HG02610 (cell line): ENCODE results near the gene ARMC9.
"Not testable (repeated sequence)": the region's sequence is repeated elsewhere in the genome, so short reads cannot be mapped to it uniquely, and the experiment has no call there.

Experiments used
- ATAC-seq: cut with Tn5 transposase; IDR thresholded peaks from one replicate; pipeline ENCODE4 v1.9.1; 2021; ENCODE audit warnings: mild to moderate bottlenecking, moderate library complexity; ENCODE audit not compliant: unreplicated experiment

The ARMC9 gene

DNA sequence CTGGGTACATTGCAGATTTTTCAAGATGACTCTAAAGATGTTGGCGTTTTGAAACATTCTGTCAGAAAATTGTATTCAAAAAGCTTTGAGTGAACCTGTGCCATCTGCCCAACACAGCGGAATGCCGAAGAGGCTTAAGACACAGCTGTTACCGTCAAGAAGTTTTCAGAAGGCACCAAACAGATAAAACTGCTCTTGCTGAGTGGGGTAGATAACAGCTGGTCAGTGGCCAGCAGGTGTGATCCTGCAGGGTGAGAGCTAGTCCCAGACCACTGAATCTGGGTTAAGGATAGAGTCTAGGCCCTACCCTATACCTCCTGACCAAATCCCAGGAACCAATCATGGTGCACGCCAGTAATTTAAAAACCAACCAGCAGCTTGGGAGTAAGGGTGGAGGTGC is 136.6 kb downstream of the ARMC9 start:
- ATAC-seq = no peak

DNA sequence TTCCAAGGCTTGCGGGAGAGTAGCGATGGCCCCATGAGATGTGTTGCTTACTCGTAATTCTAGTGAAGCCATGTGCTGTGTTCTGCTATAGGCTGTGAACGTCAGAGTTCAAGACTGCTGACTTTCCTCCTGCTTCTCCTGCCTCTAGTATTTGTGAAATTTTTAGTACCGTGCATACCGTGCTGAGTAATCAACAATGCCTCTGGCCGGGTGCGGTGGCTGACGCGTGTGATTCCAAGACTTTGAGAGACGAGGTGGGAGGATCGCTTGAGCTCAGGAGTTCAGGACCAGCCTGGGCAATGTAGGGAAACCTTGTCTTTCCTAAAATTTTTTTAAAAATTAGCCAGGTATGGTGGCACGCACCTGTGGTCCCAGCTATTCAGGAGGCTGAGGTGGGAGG is 137.2 kb downstream of the ARMC9 start:
- ATAC-seq = no peak

- no peak for ATAC-seq
Measured at GRCh38 chr2:231336236-231336635, 137.8 kb downstream of the ARMC9 start.

DNA sequence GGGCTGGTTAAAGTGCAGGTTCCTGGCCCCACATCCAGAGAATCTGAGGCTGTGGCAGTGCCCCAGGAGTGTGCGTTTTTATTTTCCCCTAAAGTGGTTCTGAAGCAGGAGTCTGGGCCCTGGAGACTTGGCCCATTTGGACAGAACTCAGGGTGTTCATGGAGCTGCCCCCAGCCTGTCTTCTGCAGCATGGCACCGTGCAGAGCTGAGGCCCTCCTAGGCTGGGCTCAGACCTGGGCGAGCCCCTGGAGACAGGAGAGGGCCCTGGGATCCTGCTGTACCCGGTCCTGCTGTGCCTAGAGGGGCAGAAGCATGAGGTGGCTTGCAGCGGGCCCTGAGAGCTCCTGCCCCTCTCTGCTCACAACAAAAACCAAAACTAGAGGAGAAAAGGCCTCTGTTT is 138.3 kb downstream of the ARMC9 start:
- no peak for ATAC-seq

GRCh38 chr2:231337807-231338759 is 139.7 kb downstream of the ARMC9 start:
- no peak for ATAC-seq

GRCh38 chr2:231339316-231339715 is 140.9 kb downstream of the ARMC9 start:
- no peak for ATAC-seq

GRCh38 chr2:231341100-231341499 is 142.7 kb downstream of the ARMC9 start:
- ATAC-seq = no peak

DNA sequence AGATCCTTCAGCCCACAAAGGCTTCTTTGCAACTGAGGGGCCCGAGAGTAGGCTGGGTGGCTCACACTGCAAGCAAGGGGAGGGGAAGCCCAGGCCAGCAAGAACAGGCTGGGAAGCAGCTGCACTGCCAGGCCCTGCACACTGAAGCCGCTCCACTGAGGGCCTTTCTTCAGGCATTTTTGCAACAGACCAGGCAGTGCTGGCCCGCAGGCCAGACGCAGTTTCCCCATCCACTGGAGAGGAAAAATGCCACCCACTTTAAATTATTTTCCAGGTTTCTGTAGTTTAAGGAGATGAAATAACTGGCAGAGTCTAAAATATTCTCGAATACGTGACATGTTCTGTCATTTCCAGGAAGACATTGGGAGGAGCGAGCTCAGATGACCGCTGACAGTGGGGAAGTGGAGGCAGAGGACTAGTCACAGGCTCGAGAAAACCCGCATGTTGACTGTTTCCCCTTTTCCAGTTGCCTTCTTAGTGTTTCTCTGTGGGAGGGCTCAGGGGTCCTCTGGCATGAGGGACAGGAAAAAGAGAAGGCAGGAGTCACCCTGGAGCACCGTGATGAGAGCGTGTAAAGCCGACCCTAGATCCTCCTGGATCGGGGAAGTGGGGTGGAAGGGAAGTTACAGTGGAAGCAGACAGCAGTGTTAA is 143.8 kb downstream of the ARMC9 start:
- no peak for ATAC-seq

DNA sequence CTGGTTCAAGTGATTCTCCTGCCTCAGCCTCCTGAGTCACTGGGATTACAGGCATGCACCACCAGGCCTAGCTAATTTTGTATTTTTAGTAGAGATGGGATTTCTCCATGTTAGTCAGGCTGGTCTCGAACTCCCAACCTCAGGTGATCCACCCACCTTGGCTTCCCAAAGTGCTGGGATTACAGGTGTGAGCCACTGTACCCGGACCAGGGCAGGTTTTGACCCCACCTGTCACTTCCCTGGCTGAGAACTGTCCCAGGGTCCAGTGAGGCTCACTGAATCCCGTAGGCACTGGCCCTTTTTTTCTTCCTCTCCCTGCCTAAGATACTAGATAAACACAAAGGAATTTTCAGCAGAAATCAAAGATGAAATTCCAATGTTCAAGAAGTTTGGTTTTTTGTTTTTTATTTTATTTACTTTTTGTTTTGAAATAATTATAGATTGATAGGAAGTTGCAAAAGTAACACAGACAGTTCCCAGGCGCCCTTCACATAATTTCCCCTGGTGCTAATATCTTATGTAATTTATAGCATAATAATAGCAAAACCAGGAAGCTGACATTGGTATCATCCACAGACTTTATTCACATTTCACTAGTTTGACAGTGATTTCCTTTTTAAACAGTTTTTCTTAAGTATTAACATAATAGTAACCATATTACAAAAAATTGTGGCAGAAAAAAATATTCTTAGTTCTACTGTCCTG is 144.7 kb downstream of the ARMC9 start:
- no peak for ATAC-seq

DNA sequence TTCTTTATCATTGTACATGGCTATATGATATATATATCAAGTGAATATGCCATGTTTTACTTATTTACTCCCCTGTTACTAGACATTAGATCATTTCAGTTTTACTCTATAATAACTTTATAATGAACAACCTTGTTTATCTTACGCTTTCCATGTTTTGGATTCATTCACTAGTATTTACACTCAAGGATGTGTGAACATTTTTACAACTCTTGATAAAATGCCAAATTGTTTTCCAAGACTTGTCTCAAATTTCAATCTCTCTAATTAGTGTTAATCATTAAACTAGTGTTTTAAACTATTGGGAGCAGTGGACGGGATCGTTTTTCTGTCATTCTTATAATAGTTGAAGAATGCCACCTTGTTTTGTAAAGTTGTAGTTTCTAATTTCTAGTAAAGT is 145.6 kb downstream of the ARMC9 start:
- ATAC-seq = no peak

DNA sequence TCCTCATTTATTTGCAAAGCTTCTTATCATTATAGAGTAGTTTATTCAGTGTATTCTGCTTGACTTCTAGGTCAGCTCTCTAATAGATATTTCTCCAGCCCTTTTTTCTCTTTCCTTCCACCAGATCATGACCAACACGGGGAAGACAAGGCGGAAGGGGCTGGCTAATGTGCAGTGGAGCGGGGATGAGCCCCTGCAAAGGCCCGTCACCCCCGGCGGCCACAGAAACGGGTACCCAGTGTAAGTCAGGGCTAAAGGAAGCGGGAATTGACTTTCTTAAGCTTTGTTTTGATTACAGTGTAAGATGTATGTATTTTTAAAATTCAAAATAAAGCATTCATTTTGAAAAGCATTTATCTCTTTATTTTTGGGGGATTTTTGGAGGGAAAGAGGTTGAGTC is 146.4 kb downstream of the ARMC9 start:
- ATAC-seq = no peak

DNA sequence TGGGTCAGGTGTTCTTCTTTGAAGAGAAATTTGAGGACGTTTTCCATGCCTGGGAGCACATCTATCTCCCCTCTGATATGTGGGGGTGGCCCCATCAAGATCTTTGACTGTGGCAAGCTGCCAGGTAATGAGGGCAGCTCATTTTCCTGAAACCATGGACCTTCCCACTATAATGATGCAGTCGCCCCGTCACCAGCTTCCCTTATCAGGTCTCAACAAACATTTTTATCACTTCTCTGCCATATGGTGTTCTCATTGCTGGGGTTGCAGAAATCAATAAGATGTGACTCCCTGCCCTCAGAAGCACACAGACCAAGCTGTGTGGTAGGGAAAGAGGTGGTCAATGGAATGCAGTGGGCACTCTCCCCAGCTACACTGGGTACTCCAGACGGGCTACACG is 148.7 kb downstream of the ARMC9 start:
- ATAC-seq = no peak

DNA sequence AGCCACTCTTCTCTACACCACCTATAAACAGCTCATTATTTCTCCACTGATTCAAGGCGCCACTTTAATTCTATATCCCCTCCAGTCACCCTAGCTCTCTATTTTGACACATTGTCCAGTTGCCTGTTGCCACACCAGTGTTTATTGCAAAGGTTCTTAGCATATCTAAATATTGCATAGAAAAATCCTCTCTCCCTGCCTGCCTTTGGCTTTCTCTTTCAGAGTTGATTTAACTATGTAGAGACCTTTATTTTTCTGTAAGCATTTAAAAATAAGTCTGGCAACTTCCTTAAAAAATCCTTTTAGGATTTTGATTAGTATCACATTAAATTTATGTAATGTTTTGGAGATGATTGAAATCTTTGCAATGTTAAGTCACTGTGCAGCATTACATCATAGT is 149.2 kb downstream of the ARMC9 start:
- ATAC-seq = no peak

DNA sequence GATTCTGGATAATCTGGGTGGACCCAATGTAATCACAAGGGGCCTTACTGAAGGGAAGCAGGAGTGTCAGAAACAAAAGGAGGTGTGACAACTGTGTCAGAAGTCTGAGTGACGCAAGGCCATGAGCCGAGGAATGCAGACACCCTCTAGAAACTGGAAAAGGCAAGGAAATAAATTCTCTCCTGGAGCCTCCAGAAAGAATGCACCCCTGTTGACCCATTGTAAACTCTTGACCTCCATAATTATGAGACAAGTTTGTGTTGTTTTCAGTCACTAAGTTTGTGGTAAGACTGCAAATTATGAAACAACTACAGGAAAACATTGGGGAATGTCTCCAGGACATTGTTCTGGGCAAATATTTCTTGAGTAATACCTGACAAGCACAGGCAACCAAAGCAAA is 149.7 kb downstream of the ARMC9 start:
- no peak for ATAC-seq

- no peak for ATAC-seq
Measured at GRCh38 chr2:231348704-231349373, 150.4 kb downstream of the ARMC9 start.

GRCh38 chr2:231349374-231349735 is 150.9 kb downstream of the ARMC9 start:
- not testable (repeated sequence) for ATAC-seq

DNA sequence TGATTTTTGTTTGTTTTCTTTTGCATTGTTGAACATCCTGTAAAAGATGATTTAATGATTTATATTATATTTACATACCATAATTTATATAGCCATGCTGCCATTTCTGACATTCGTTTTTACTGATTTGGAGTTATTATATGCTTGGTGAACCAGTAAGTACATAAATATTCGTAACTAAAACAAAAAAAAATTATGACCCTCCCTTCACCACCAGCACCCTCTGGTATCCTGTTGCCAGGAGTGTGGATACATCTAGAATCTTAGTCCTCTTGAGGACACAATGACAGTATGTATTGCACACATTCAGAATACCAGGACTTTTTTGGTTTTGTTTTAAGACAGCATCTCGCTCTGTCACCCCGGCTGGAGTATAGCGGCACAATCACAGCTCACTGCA is 153.2 kb downstream of the ARMC9 start:
- ATAC-seq = no peak

DNA sequence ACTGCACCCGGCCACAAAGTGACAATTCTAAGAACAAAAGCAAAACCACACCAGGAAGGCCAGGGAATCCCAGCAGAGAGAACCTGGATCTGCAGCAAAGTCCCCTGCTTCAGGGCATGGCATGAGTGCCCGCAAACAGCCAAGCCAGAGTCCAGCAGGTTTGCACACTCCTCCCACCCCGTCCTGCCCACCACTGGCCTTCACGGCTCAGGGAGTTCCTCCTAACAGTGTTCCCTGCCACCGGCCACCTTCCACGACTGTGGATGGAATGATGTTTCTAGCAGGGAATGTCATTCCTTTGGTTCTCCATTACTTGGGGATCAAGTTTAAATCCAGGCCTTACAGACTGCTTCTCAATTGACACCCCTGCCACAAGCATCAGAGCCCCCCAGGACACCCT is 155.0 kb downstream of the ARMC9 start:
- no peak for ATAC-seq

DNA sequence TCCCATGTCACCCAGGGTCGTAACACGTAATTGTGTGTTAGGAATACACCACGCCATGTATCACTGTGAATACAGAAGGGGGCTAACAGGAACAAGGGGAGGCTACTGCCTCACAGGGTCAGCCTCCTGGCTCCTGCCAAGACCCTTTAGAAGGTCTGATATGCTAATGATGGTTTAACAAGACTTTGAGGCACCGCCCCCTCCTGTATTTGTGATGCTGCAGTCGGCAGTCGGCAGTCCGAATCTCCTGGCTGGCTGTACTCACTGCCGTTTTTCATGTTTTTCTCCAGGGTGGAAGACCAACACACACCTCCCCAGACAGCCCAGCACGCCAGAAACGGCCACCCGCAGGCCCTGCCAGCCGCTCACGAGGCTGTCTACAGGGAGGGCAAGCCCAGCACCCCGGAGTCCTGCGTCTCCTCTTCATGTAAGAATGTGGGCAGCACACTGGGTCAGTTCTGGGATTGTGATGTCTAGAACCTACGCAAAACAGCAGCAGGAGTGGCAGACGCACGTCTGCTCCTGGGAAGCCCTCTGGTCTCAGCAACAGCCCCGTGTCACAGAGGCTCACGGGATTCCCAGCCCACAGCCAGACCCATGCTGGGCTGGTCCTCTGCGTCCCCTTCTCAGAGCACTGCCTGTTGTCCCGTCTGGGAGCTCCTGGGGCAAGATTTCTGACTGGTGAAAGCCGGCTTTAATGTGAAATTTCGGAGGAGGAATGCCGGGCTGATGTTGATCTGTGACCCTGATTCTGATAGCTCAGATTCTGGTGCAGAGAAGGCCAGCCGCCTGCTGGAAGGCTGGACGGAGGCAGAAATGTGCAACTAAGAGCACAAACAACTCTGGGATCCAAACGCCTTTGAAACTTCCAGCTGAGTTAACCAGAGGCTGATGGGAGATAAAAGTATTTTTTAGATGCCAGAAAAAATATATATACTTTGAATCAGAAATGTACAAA is 157.4 kb downstream of the ARMC9 start:
- no peak for ATAC-seq

- no peak for ATAC-seq
Measured at GRCh38 chr2:231356466-231356844, 158.0 kb downstream of the ARMC9 start.
